ENCODE data around the gene KRTAP1-5.
"Not testable (repeated sequence)": the region's sequence is repeated elsewhere in the genome, so short reads cannot be mapped to it uniquely, and the experiment has no call there.

The KRTAP1-5 gene

GRCh38 chr17:41046735-41047465 lies 19.9 kb upstream of the KRTAP1-5 start, which contains the start of gene KRTAP2-1:
Gene KRTAP2-1, minus strand, starts transcription at chr17:41047316. Its CDS starts 49 bp downstream, at chr17:41047267.
- DNase-seq = not testable (repeated sequence)

- no peak for DNase-seq
These were observed 15.9 kb upstream of the KRTAP1-5 start for GRCh38 chr17:41042953-41043352.

- peak; percentile 47 for DNase-seq
These were observed 14.0 kb upstream of the KRTAP1-5 start, which contains the start of gene KRTAP1-1 for GRCh38 chr17:41040783-41041571. Gene KRTAP1-1, minus strand, starts transcription at chr17:41041450. Its CDS starts 53 bp downstream, at chr17:41041397.

- no peak for DNase-seq
These were observed 10.9 kb upstream of the KRTAP1-5 start for GRCh38 chr17:41037853-41038350.

GRCh38 chr17:41034346-41034935 lies 7.4 kb upstream of the KRTAP1-5 start, which contains the start of gene KRTAP1-3:
Gene KRTAP1-3, minus strand, starts transcription at chr17:41034874. Its CDS starts 53 bp downstream, at chr17:41034821.
- DNase-seq = not testable (repeated sequence)

- DNase-seq = no peak
These were observed 2.7 kb upstream of the KRTAP1-5 start, which contains the start of gene KRTAP1-4 for GRCh38 chr17:41029633-41030245. Gene KRTAP1-4, minus strand, starts transcription at chr17:41030195. Its CDS starts 117 bp downstream, at chr17:41030078.

GRCh38 chr17:41024697-41025096 lies 2.3 kb downstream of the KRTAP1-5 start:
- no peak for DNase-seq

GRCh38 chr17:41020336-41020735 lies 6.7 kb downstream of the KRTAP1-5 start:
- DNase-seq = no peak

- DNase-seq = no peak
These were observed 7.6 kb downstream of the KRTAP1-5 start for GRCh38 chr17:41019415-41019814.

- no peak for DNase-seq
These were observed 8.5 kb downstream of the KRTAP1-5 start for GRCh38 chr17:41018541-41018940.

- DNase-seq = no peak
These were observed 10.3 kb downstream of the KRTAP1-5 start for GRCh38 chr17:41016578-41017215.

GRCh38 chr17:41015454-41015853 lies 11.6 kb downstream of the KRTAP1-5 start:
- DNase-seq = no peak

GRCh38 chr17:41013606-41014005 lies 13.4 kb downstream of the KRTAP1-5 start:
- no peak for DNase-seq

GRCh38 chr17:41013181-41013580 lies 13.8 kb downstream of the KRTAP1-5 start:
- no peak for DNase-seq

GRCh38 chr17:41012326-41013120 lies 14.5 kb downstream of the KRTAP1-5 start:
- DNase-seq = no peak

- DNase-seq = no peak
These were observed 16.6 kb downstream of the KRTAP1-5 start for GRCh38 chr17:41010441-41010840.

- DNase-seq = no peak
These were observed 17.1 kb downstream of the KRTAP1-5 start for GRCh38 chr17:41009936-41010335.

GRCh38 chr17:41009301-41009760 lies 17.7 kb downstream of the KRTAP1-5 start:
- no peak for DNase-seq

GRCh38 chr17:41008811-41009210 lies 18.2 kb downstream of the KRTAP1-5 start, which contains the start of gene KRTAP3-1:
Gene KRTAP3-1, minus strand, starts transcription at chr17:41009128. Its CDS starts 54 bp downstream, at chr17:41009074.
- no peak for DNase-seq

- no peak for DNase-seq
These were observed 22.6 kb downstream of the KRTAP1-5 start for GRCh38 chr17:41004397-41004796.

- DNase-seq = no peak
These were observed 23.1 kb downstream of the KRTAP1-5 start for GRCh38 chr17:41003926-41004325.

Measured in left hindlimb (tissue), 1 donor.